HG02840 (cell line): Measurements from ENCODE around the gene DCHS1.

Experiments used
- ATAC-seq: cut with Tn5 transposase; IDR thresholded peaks from one replicate; pipeline ENCODE4 v1.9.1; 2021; ENCODE audit warnings: mild to moderate bottlenecking, moderate library complexity, moderate number of reproducible peaks; ENCODE audit not compliant: unreplicated experiment, low FRiP score

DCHS1 gene

DNA sequence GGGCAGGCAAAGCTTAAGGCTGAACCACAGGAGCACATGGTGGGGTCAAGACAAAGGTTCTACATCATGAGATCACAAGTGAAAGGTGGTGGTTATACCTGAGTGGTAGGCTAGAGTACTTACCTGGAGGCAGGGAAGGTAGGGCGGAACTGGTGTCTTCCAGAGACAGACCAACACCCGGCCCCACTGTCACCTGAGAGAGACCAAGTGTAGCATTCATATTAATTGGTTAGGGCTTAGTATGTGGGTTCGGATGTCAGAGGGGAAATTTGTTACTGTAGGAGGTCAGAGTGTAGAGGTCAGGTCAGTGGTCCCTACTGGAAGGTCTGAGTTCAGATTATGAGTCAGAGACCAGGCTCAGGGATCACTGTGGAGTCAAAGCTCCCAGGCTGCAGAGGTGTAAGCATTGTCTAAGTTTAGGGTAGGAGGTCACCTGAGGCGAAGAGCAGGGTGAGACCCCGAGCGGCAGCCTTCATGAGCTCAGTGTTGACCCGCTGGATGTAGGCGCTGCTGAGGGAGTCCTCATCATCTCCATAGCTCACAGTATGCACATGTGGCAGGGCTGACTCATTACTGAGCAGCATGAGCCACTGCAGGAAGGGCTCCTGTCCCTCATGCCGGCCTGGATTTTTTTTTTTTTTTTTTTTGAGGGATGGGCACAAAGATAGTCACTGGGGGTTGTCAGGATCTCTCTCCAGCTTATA lies 39.6 kb downstream of the DCHS1 start:
- no peak for ATAC-seq

GRCh38 chr11:6615046-6615445 lies 40.6 kb downstream of the DCHS1 start:
- no peak for ATAC-seq

GRCh38 chr11:6614446-6614845 lies 41.2 kb downstream of the DCHS1 start:
- ATAC-seq: no peak

DNA sequence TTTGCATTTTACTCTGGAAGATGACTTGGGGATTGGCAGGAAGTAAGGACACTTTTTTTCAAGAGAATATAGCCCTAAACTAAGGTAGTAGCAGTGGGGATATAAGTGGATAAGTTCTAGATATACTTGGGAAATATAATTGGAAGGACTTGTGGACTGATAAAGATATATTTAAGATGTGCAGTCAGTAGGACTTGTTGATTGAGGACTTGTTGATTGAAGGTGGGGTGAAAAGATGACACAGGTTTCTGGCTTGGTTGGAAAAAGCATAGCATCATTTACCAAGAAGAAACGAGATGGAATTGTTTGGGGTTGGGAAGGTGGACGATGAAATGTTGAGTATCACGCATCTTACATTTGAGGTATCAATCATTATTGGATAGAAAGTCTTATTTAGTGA lies 42.1 kb downstream of the DCHS1 start:
- no peak for ATAC-seq

GRCh38 chr11:6612213-6613041 lies 43.2 kb downstream of the DCHS1 start, which contains the start of gene TAF10:
Gene TAF10 (minus strand): TSS chr11:6612216. CDS start chr11:6612189, 27 bp downstream.
- peak; percentile 89 for ATAC-seq

GRCh38 chr11:6611963-6612212 lies 43.7 kb downstream of the DCHS1 start:
- ATAC-seq: peak; percentile 10

- ATAC-seq: no peak
These were observed 44.3 kb downstream of the DCHS1 start for GRCh38 chr11:6611092-6611962.

DNA sequence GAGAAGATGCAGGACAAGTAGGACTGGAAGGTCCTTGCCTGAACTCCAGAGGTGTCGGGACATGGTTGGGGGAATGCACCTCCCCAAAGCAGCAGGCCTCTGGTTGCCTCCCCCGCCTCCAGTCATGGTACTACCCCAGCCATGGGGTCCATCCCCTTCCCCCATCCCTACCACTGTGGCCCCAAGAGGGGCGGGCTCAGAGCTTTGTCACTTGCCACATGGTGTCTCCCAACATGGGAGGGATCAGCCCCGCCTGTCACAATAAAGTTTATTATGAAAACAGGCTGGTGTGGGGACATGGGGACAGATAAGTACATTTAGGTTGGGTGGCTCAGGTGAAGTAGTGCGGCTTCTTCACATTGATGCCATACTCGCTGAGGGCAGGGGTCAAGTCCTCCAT lies 45.0 kb downstream of the DCHS1 start:
- no peak for ATAC-seq

GRCh38 chr11:6609502-6610015 lies 46.0 kb downstream of the DCHS1 start:
- no peak for ATAC-seq

GRCh38 chr11:6608726-6609501 lies 46.7 kb downstream of the DCHS1 start:
- ATAC-seq: no peak

DNA sequence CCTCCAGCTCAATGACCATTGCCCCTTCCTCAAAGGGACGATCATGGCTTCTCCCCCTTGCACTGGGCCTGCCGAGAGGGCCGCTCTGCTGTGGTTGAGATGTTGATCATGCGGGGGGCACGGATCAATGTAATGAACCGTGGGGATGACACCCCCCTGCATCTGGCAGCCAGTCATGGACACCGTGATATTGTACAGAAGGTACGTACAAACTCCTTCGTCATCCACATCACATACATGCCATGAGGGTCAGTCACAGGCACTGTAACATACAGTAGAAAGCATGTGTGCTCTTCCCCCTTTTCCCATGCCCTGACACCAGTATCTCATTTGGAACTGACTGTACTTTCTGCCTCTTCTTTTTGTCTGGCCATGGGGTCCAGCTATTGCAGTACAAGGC lies 47.6 kb downstream of the DCHS1 start:
- ATAC-seq: no peak

- no peak for ATAC-seq
These were observed 48.3 kb downstream of the DCHS1 start for GRCh38 chr11:6607190-6607795.

GRCh38 chr11:6606471-6607189 lies 49.0 kb downstream of the DCHS1 start:
- peak; percentile 39 for ATAC-seq

DNA sequence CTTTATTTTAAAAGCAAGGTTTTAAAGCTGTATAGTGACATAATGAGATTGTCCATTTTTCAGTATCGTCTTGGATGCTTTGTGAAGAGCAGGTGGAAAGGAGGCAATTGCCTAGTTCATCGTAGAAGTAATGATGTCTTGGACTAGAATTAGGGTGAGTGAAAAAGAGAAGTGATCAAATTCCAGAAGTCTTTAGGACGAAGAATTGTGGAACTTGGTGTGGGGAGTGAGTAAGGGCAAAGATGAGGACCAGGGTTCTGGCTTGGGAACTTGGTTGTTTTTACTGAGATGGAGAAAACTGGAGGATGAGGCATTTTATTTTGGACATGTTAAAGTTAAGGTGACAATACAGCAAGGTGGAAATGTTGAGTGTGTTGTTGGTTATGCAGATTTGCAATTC lies 50.8 kb downstream of the DCHS1 start:
- ATAC-seq: no peak

DNA sequence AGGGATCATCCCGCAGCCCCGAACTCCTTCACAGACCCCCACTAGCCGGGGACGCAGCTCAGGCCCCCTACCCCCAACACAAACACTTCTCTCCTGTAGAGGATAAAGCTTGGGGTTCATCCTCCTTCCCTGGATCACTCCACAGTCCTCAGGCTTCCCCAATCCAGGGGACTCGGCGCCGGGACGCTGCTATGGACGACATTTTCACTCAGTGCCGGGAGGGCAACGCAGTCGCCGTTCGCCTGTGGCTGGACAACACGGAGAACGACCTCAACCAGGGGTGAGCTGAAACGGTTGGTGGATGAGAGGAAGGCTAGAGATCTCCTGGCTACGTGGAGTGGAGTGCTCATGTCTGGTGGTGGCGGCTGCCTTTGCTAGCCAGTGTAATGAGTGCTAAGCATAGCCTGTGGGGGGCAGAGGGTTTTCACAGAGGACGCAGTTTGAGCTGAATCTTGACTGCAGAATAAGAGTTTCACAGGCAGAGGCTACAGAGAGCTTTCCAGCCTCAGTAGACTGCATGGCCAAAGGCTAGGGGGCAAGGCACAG lies 51.5 kb downstream of the DCHS1 start:
- peak; percentile 33 for ATAC-seq

- peak; percentile 64 for ATAC-seq
These were observed 52.1 kb downstream of the DCHS1 start, which contains the start of the genes ILK and RRP8 for GRCh38 chr11:6603287-6604080. Gene ILK (plus strand): TSS chr11:6603774. CDS start chr11:6604272, 498 bp downstream. Gene RRP8 (minus strand): TSS chr11:6603616. CDS start chr11:6603502, 114 bp downstream.

GRCh38 chr11:6602096-6602940 lies 53.3 kb downstream of the DCHS1 start:
- no peak for ATAC-seq
